H1 (cell line): Measurements from ENCODE around the gene CXXC4. TPM values are rescaled to one million over a fixed set of nuclear protein-coding genes. Genes with fewer than 3 reads are reported as not detected.
A peak's percentile ranks its signal among the peaks of the same experiment; 100 is the strongest.

Experiments used
- CTCF ChIA-PET: fragments of 300-600 bp; sonication (Branson Sonifier 250); formaldehyde crosslinking; loops from one replicate; lab custom pipeline; 2021; ENCODE audit not compliant: partially characterized antibody; lab: Charles Lee
- POLR2A ChIA-PET: fragments of 300-600 bp; sonication (Branson Sonifier 250); formaldehyde crosslinking; loops from one replicate; lab custom pipeline; 2021; ENCODE audit warnings: inconsistent platforms; ENCODE audit not compliant: partially characterized antibody; lab: Charles Lee
- DNase-seq, 2 experiments: peaks; one replicate each; pipeline versions ENCODE4 v3.0.0 to v3.0.0-alpha.2; 2010 to 2022; ENCODE audit warnings: low spot score in 2 of 2, low read depth in 1 of 2, mixed read lengths in 1 of 2
- FAIRE-seq: peaks from 2 replicates; lab custom pipeline; 2011; peaks lifted over from hg19 to GRCh38; lab: Jason Lieb, UNC
- H2AFZ ChIP-seq: 2 replicates; pipeline ENCODE4 v1.8.1; 2012; ENCODE audit warnings: low read length, inconsistent platforms
- H2AK5ac ChIP-seq: 2 replicates; pipeline ENCODE4 v1.6.1; 2013; ENCODE audit warnings: low read depth, low read length
- H2BK120ac ChIP-seq: replicated peaks from 2 replicates; pipeline ENCODE3; 2013; ENCODE audit warnings: low read depth, low read length, inconsistent platforms
- H2BK12ac ChIP-seq: 2 replicates; pipeline ENCODE4 v1.6.1; 2013; ENCODE audit warnings: low read depth, low read length
- H2BK15ac ChIP-seq: 2 replicates; pipeline ENCODE4 v1.6.1; 2013; ENCODE audit warnings: low read length
- H2BK20ac ChIP-seq: 2 replicates; pipeline ENCODE4 v1.6.1; 2013; ENCODE audit warnings: low read length
- H2BK5ac ChIP-seq: 2 replicates; pipeline ENCODE4 v1.6.1; 2013; ENCODE audit warnings: low read depth, low read length
- H3K14ac ChIP-seq: 2 replicates; pipeline ENCODE4 v1.6.1; 2013; ENCODE audit warnings: inconsistent platforms; ENCODE audit not compliant: insufficient read length
- H3K18ac ChIP-seq: 2 replicates; pipeline ENCODE4 v1.6.1; 2013; ENCODE audit warnings: low read length; ENCODE audit errors: extremely low read depth
- H3K23ac ChIP-seq: 2 replicates; pipeline ENCODE4 v1.6.1; 2013; ENCODE audit warnings: inconsistent platforms; ENCODE audit not compliant: insufficient read length
- H3K23me2 ChIP-seq: 2 replicates; pipeline ENCODE4 v1.6.1; 2013; ENCODE audit warnings: low read depth, low read length
- H3K27ac ChIP-seq: 2 replicates; pipeline ENCODE4 v1.6.1; 2011; ENCODE audit warnings: low read depth, low read length, inconsistent platforms
- H3K27me3 ChIP-seq, 4 experiments: replicated peaks in 1 of 4; 1 replicate in 1 of 4; 2 replicates in 3 of 4; pipeline versions ENCODE4 v1.6.1 to v1.8.1; 2011 to 2013; ENCODE audit warnings: low read length in 3 of 4, mild to moderate bottlenecking in 3 of 4, inconsistent platforms in 2 of 4, mixed read lengths in 2 of 4, moderate library complexity in 1 of 4; ENCODE audit not compliant: control insufficient read depth in 3 of 4, insufficient read depth in 3 of 4; ENCODE audit errors: extremely low read depth in 1 of 4
- H3K36me3 ChIP-seq, 4 experiments: 2 replicates each; pipeline versions ENCODE4 v1.6.1 to v1.8.1; 2011 to 2013; ENCODE audit warnings: mild to moderate bottlenecking in 4 of 4, low read length in 3 of 4, moderate library complexity in 2 of 4, control low read depth in 1 of 4, inconsistent platforms in 1 of 4; ENCODE audit not compliant: insufficient read depth in 4 of 4, control insufficient read depth in 2 of 4
- H3K4ac ChIP-seq: replicated peaks from 2 replicates; pipeline ENCODE3; 2013; ENCODE audit warnings: low read length, low read depth, mixed read lengths, inconsistent platforms; ENCODE audit not compliant: insufficient read length
- H3K4me1 ChIP-seq, 4 experiments: replicated peaks in 1 of 4; 1 replicate in 1 of 4; 2 replicates in 3 of 4; pipeline versions ENCODE4 v1.6.1 to v1.8.1; 2011 to 2013; ENCODE audit warnings: low read length in 3 of 4, inconsistent platforms in 2 of 4, mixed read lengths in 1 of 4; ENCODE audit not compliant: insufficient read depth in 4 of 4, control insufficient read depth in 3 of 4
- H3K4me2 ChIP-seq, 2 experiments: 2 replicates each; pipeline versions ENCODE4 v1.6.1 to v1.8.1; 2011 to 2013; ENCODE audit warnings: low read depth in 2 of 2, low read length in 2 of 2, control low read depth in 1 of 2, inconsistent platforms in 1 of 2, mild to moderate bottlenecking in 1 of 2; ENCODE audit not compliant: insufficient read depth in 1 of 2
- H3K4me3 ChIP-seq, 4 experiments: fragments of 200-600, 300-600 bp in 1 of 4; sonication (generic), shearing (Covaris generic), sonication (Bioruptor Twin) in 1 of 4; 2 replicates each; pipeline versions ENCODE4 v1.5.1 to v1.8.1; 2011 to 2016; ENCODE audit warnings: low read length in 4 of 4, low read depth in 3 of 4, control low read depth in 2 of 4, inconsistent platforms in 2 of 4, mild to moderate bottlenecking in 2 of 4, mixed read lengths in 1 of 4, moderate library complexity in 1 of 4; ENCODE audit not compliant: insufficient read depth in 2 of 4; ENCODE audit errors: extremely low read depth in 1 of 4
- H3K56ac ChIP-seq: replicated peaks from 2 replicates; pipeline ENCODE3; 2013; ENCODE audit warnings: low read depth, mild to moderate bottlenecking, mixed read lengths, low read length, inconsistent platforms; ENCODE audit not compliant: insufficient read length
- H3K79me1 ChIP-seq: 2 replicates; pipeline ENCODE4 v1.6.1; 2013; ENCODE audit warnings: low read depth, low read length, control low read depth
- H3K79me2 ChIP-seq, 2 experiments: 2 replicates each; pipeline versions ENCODE4 v1.6.1 to v1.8.1; 2012 to 2013; ENCODE audit warnings: low read length in 2 of 2, mild to moderate bottlenecking in 2 of 2, inconsistent platforms in 1 of 2; ENCODE audit not compliant: insufficient read depth in 2 of 2, control insufficient read depth in 1 of 2
- H3K9ac ChIP-seq, 4 experiments: replicated peaks in 1 of 4; 1 replicate in 1 of 4; 2 replicates in 3 of 4; pipeline versions ENCODE4 v1.6.1 to v1.8.1; 2011 to 2013; ENCODE audit warnings: low read depth in 3 of 4, low read length in 3 of 4, control low read depth in 2 of 4, mild to moderate bottlenecking in 2 of 4, moderate library complexity in 2 of 4, inconsistent platforms in 1 of 4; ENCODE audit errors: extremely low read depth in 1 of 4
- H3K9me3 ChIP-seq, 2 experiments: 2 replicates each; pipeline versions ENCODE4 v1.6.1 to v1.8.1; 2012 to 2013; ENCODE audit warnings: mild to moderate bottlenecking in 2 of 2, moderate library complexity in 2 of 2, control low read depth in 1 of 2, inconsistent platforms in 1 of 2, low read depth in 1 of 2, low read length in 1 of 2, mixed read lengths in 1 of 2; ENCODE audit not compliant: insufficient read depth in 2 of 2
- H4K20me1 ChIP-seq, 2 experiments: replicated peaks in 1 of 2; 2 replicates each; pipeline versions ENCODE3 to v1.8.1; 2011 to 2013; ENCODE audit warnings: inconsistent platforms in 2 of 2, low read length in 2 of 2, mild to moderate bottlenecking in 1 of 2; ENCODE audit not compliant: insufficient read depth in 2 of 2, control insufficient read depth in 1 of 2
- H4K5ac ChIP-seq: 2 replicates; pipeline ENCODE4 v1.6.1; 2013; ENCODE audit warnings: low read length, low read depth, mixed read lengths, inconsistent platforms; ENCODE audit not compliant: insufficient read length
- H4K8ac ChIP-seq: 2 replicates; pipeline ENCODE4 v1.8.0; 2013; ENCODE audit warnings: mild to moderate bottlenecking, moderate library complexity, low read length, inconsistent platforms; ENCODE audit not compliant: insufficient read depth; ENCODE audit errors: extremely low read depth
- H4K91ac ChIP-seq: replicated peaks from 2 replicates; pipeline ENCODE3; 2013; ENCODE audit warnings: low read length, mixed read lengths, inconsistent platforms; ENCODE audit not compliant: insufficient read length
- ASH2L ChIP-seq: fragments of 200-600, 300-600 bp; sonication (generic); IDR thresholded peaks from one replicate; pipeline ENCODE4 v1.7.1; 2017; ENCODE audit warnings: low read length
- BRCA1 ChIP-seq: IDR thresholded peaks from 2 replicates; pipeline ENCODE4 v1.6.1; 2012; ENCODE audit warnings: low read depth, low read length, improper control_type of control experiment
- CEBPB ChIP-seq: IDR thresholded peaks from 2 replicates; pipeline ENCODE4 v1.6.1; 2012; ENCODE audit warnings: low read depth, low read length
- CREB1 ChIP-seq: IDR thresholded peaks from 2 replicates; pipeline ENCODE4 v1.6.1; 2012; ENCODE audit warnings: inconsistent platforms
- EP300 ChIP-seq, 2 experiments: IDR thresholded peaks; 1 replicate in 1 of 2; 2 replicates in 1 of 2; pipeline ENCODE4 v1.6.1; 2011 to 2012; ENCODE audit warnings: low read depth in 2 of 2, low read length in 2 of 2, mild to moderate bottlenecking in 2 of 2, borderline replicate concordance in 1 of 2, inconsistent platforms in 1 of 2, moderate library complexity in 1 of 2
- EZH2 ChIP-seq: fragments of 200-600 bp; sonication (generic); IDR thresholded peaks from 2 replicates; pipeline ENCODE4 v1.7.1; 2012; ENCODE audit warnings: low read depth, mild to moderate bottlenecking, moderate library complexity, low read length, inconsistent platforms; ENCODE audit not compliant: severe bottlenecking
- HDAC6 ChIP-seq: IDR thresholded peaks from one replicate; pipeline ENCODE4 v1.7.1; 2012; ENCODE audit warnings: low read depth, mild to moderate bottlenecking, inconsistent platforms, low read length, moderate library complexity
- KDM1A ChIP-seq: fragments of 200-600, 300-600 bp; sonication (generic); IDR thresholded peaks from 2 replicates; pipeline ENCODE4 v1.7.1; 2016; ENCODE audit warnings: mild to moderate bottlenecking, low read length, borderline replicate concordance
- KDM5A ChIP-seq: fragments of 200-600 bp; IDR thresholded peaks from 2 replicates; pipeline ENCODE4 v1.7.1; 2012; ENCODE audit warnings: mild to moderate bottlenecking, low read length, inconsistent platforms, mixed read lengths
- MAX ChIP-seq: IDR thresholded peaks from 2 replicates; pipeline ENCODE4 v1.6.1; 2012; ENCODE audit warnings: inconsistent platforms
- PHF8 ChIP-seq: fragments of 200-600 bp; sonication (generic); conservative IDR thresholded peaks from 2 replicates; pipeline ENCODE4 v1.7.1; 2012; ENCODE audit warnings: low read depth, mild to moderate bottlenecking, inconsistent platforms, low read length, moderate library complexity
- POLR2A ChIP-seq, 2 experiments: IDR thresholded peaks; 1 replicate in 1 of 2; 2 replicates in 1 of 2; pipeline ENCODE4 v1.6.1; 2011; ENCODE audit warnings: low read depth in 2 of 2, low read length in 2 of 2, mild to moderate bottlenecking in 2 of 2; ENCODE audit errors: control extremely low read depth in 1 of 2
- POLR2AphosphoS5 ChIP-seq: IDR thresholded peaks from 2 replicates; pipeline ENCODE4 v1.6.1; 2011; ENCODE audit warnings: low read depth, low read length
- SIRT6 ChIP-seq: IDR thresholded peaks from one replicate; pipeline ENCODE4 v1.7.1; 2012; ENCODE audit warnings: low read length, inconsistent platforms
- SP4 ChIP-seq: IDR thresholded peaks from 2 replicates; pipeline ENCODE4 v1.6.1; 2012; ENCODE audit warnings: low read length, inconsistent platforms
- TCF12 ChIP-seq: IDR thresholded peaks from 2 replicates; pipeline ENCODE4 v1.6.1; 2011; ENCODE audit warnings: low read depth, mild to moderate bottlenecking, low read length
- WGBS, 2 experiments: shearing (Covaris generic) in 1 of 2; methylation state at CpG; one replicate each; pipeline versions ENCODE4 v1.1.6 to v1.1.7; 2013 to 2015; ENCODE audit warnings: low lambda C conversion rate in 2 of 2, mixed read lengths in 2 of 2, inconsistent platforms in 1 of 2, low coverage in 1 of 2, missing lambda C conversion rate in 1 of 2; ENCODE audit not compliant: insufficient replicate concordance in 2 of 2, insufficient coverage in 1 of 2, insufficient read length in 1 of 2; ENCODE audit errors: extremely low coverage in 1 of 2, missing lambda C conversion rate in 1 of 2; 5-methylcytosine and 5-hydroxymethylcytosine counted together
- polyA plus RNA-seq, 7 experiments: library from polyadenylated mRNA; depleted of rRNA in 3 of 7; stranded (reverse) in 5 of 7; unstranded in 2 of 7; fragments of >200 nt in 5 of 7; fragments of 200-250 nt in 2 of 7; gene quantifications; 1 replicate in 5 of 7; 2 replicates in 1 of 7; 4 replicates in 1 of 7; pipeline versions ENCODE4 v1.2.1 to v1.2.3, GENCODE V29; 2011 to 2013; ENCODE audit warnings: missing spikeins in 2 of 7, mixed read lengths in 2 of 7
- total RNA-seq: library from RNA; stranded (reverse); fragmentation: NEBNext Ultra II Directional; extraction: Animal tissue kit (Norgen Biotek cat#: 25700); gene quantifications from 2 replicates; pipeline ENCODE4 v1.2.1, GENCODE V29; 2021

Gene CXXC4
- total and polyA plus RNA-seq, 2 of the 8 experiments (the other 6 are each of a cell fraction or from before 2014, with no cell fraction given): 1.3 to 1.8 TPM

GRCh38 chr4:104447294-104447693, 47.4 kb downstream of the CXXC4 start:
- Histone ChIP-seq H3K4me3 (no peak overlapping the region), H2AFZ (no peak overlapping the region), H3K36me3 (no peaks in the 10 kb centered on the region), H3K4me2 (0 out of 4 replicates have a peak overlapping the region, but pooled peaks of 1 of the 2 experiments have one; percentile 2), H4K91ac (no peak overlapping the region), H3K79me2 (no peaks in the 10 kb centered on the region), H3K9me3 (no peaks in the 10 kb centered on the region), H3K23ac (no peak overlapping the region), H2BK15ac (no peak overlapping the region), H3K79me1 (no peaks in the 10 kb centered on the region), H2BK20ac (no peak overlapping the region), H4K20me1 (no peaks in the 10 kb centered on the region), H2BK5ac (no peak overlapping the region), H3K4me1 (peaks cover 0 to 12% (median 0%) of the 10 kb centered on the region in 4 experiments; a peak in 3 of 7 replicates), H3K9ac (no peak overlapping the region), H3K27me3 (no peaks in the 10 kb centered on the region), H3K23me2 (no peaks in the 10 kb centered on the region; the same call in 1 of the 2 replicates), H2BK120ac (no peak overlapping the region), H3K18ac (no peak overlapping the region), H3K14ac (no peak overlapping the region), H3K27ac (no peak overlapping the region), H3K4ac (no peak overlapping the region), H4K8ac (no peak overlapping the region), H2AK5ac (no peak overlapping the region), H3K56ac (no peak overlapping the region), H2BK12ac (no peak overlapping the region), H4K5ac (no peak overlapping the region)
- WGBS, 2 experiments: 76% methylated on average over 2 of the region's 2 CpGs; no CpG with 5 or more reads in 1 of the 2 experiments
- FAIRE-seq (no peak), DNase-seq (no peak)
- ChIA-PET CTCF (no interaction called here), POLR2A (interaction anchor here (0.7 kb wide), 1 partner anchor 1202 kb away, joined by 3 read pairs; no protein-coding TSS in a partner anchor)
- TF ChIP-seq BRCA1 (no peak), SIRT6 (no peak), KDM1A (no peak), CREB1 (no peak), EP300 (IDR thresholded peaks at IDR 0.05; ENCODE audit: borderline replicate concordance in 1 of 2, low read depth in 2 of 2, low read length in 2 of 2) (no peak), POLR2A (IDR thresholded peaks at IDR 0.05; ENCODE audit: control extremely low read depth in 1 of 2, low read depth in 2 of 2, low read length in 2 of 2) (no peak), HDAC6 (no peak), ASH2L (no peak), PHF8 (no peak), KDM5A (no peak), CEBPB (no peak), MAX (no peak), EZH2 (no peak), POLR2AphosphoS5 (no peak), TCF12 (no peak), SP4 (no peak)
